ENCODE measurements around the gene GRB10.

DNA sequence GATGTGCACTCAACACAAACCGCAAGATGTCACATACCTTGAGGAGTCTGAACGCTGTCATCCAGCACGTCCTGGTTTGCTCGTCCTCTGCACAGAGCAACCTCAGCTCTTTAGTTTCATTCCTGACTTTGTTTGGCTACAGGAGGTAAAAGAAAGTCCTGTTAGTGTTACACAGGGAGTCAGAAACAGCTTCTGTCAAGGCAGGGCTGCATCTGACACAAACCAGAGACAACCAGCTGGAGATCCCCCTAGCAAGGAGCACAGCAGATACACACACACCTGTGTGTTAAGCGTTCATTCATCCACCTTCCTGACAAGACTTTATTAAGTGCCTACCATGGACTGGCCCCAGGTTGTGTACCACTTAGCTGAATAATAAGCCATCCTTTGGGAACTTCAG is 170.0 kb downstream of the GRB10 start:
- TF ChIP-seq, protein P1, sequence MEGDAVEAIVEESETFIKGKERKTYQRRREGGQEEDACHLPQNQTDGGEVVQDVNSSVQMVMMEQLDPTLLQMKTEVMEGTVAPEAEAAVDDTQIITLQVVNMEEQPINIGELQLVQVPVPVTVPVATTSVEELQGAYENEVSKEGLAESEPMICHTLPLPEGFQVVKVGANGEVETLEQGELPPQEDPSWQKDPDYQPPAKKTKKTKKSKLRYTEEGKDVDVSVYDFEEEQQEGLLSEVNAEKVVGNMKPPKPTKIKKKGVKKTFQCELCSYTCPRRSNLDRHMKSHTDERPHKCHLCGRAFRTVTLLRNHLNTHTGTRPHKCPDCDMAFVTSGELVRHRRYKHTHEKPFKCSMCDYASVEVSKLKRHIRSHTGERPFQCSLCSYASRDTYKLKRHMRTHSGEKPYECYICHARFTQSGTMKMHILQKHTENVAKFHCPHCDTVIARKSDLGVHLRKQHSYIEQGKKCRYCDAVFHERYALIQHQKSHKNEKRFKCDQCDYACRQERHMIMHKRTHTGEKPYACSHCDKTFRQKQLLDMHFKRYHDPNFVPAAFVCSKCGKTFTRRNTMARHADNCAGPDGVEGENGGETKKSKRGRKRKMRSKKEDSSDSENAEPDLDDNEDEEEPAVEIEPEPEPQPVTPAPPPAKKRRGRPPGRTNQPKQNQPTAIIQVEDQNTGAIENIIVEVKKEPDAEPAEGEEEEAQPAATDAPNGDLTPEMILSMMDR (IDR thresholded peaks at IDR 0.05) = no peak
- TF ChIP-seq ZFX (IDR thresholded peaks at IDR 0.05; ENCODE audit: borderline replicate concordance) = no peak
